Measurements from ENCODE around the gene SH3BP1.

- TF ChIP-seq CTCF (IDR thresholded peaks at IDR 0.05; ENCODE audit: control extremely low read depth in 1 of 3, insufficient read depth in 1 of 3, low read depth in 1 of 3, low read length in 3 of 3) (no peak), SRF (IDR thresholded peaks at IDR 0.05; ENCODE audit: low read depth, low read length) (no peak), TAF1 (IDR thresholded peaks at IDR 0.05; ENCODE audit: low read depth, low read length) (no peak), POLR2A (IDR thresholded peaks at IDR 0.05; ENCODE audit: control extremely low read depth in 1 of 2, low read depth in 2 of 2, low read length in 2 of 2) (no peak), KDM1A (IDR thresholded peaks at IDR 0.05; ENCODE audit: borderline replicate concordance, low read length) (no peak), BRCA1 (IDR thresholded peaks at IDR 0.05; ENCODE audit: low read depth, low read length) (no peak), EZH2 (IDR thresholded peaks at IDR 0.05; ENCODE audit: low read depth, low read length, severe bottlenecking) (no peak), TCF12 (IDR thresholded peaks at IDR 0.05; ENCODE audit: low read depth, low read length) (no peak), SAP30 (IDR thresholded peaks at IDR 0.05; ENCODE audit: insufficient read depth, insufficient replicate concordance, low read length) (no peak), POLR2AphosphoS5 (IDR thresholded peaks at IDR 0.05; ENCODE audit: low read depth, low read length) (no peak), TAF7 (optimal IDR thresholded peaks at IDR 0.05; ENCODE audit: borderline replicate concordance, low read depth, low read length) (no peak)
- TF ChIP-seq, protein P1, sequence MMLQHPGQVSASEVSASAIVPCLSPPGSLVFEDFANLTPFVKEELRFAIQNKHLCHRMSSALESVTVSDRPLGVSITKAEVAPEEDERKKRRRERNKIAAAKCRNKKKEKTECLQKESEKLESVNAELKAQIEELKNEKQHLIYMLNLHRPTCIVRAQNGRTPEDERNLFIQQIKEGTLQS (IDR thresholded peaks at IDR 0.05; ENCODE audit: insufficient read depth, low read depth, low read length): no peak
Observed at GRCh38 chr22:37672206-37672919, 32.9 kb downstream of the SH3BP1 start.

All from H1 (cell line).